ENCODE measurements around the gene CNFN. TPM values are rescaled to one million over a fixed set of nuclear protein-coding genes. Genes with fewer than 3 reads are reported as not detected.

CNFN gene
- total RNA-seq, 1 donor from 2014 or later: 3.6 TPM

GRCh38 chr19:42362342-42362741, 27.8 kb downstream of the CNFN start:
- Mint-ChIP-seq H3K4me1 (peaks cover 6% of the 10 kb centered on the region), H3K27ac (ENCODE audit: unreplicated experiment) (peak overlapping the region; percentile 75), H3K27me3 (ENCODE audit: low read depth) (no peaks in the 10 kb centered on the region), H3K36me3 (ENCODE audit: low read depth) (peaks cover 23% of the 10 kb centered on the region), H3K9me3 (no peaks in the 10 kb centered on the region), H3K4me3 (no peak overlapping the region)
- DNase-seq (ENCODE audit: low read depth, low spot score): no peak
- TF ChIP-seq, protein P1, sequence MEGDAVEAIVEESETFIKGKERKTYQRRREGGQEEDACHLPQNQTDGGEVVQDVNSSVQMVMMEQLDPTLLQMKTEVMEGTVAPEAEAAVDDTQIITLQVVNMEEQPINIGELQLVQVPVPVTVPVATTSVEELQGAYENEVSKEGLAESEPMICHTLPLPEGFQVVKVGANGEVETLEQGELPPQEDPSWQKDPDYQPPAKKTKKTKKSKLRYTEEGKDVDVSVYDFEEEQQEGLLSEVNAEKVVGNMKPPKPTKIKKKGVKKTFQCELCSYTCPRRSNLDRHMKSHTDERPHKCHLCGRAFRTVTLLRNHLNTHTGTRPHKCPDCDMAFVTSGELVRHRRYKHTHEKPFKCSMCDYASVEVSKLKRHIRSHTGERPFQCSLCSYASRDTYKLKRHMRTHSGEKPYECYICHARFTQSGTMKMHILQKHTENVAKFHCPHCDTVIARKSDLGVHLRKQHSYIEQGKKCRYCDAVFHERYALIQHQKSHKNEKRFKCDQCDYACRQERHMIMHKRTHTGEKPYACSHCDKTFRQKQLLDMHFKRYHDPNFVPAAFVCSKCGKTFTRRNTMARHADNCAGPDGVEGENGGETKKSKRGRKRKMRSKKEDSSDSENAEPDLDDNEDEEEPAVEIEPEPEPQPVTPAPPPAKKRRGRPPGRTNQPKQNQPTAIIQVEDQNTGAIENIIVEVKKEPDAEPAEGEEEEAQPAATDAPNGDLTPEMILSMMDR (conservative IDR thresholded peaks at IDR 0.05): no peak

DNA sequence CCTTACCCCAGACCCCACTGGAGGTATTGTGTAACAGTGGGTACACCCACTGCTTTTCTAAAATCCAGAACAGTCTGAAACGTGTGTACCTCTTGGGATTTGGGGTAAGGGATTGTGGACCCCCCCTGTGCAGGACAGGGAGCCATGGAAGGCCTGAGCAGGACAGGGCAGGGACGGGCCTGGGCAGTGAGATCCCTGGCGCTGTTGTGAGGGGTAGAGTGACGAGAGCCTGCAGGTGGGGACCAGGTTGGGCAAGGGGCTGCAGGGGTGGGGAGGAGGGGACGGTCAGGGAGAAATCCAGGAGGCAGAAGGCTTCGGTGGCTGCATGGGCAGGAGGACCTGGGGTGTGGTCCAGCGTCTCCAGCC, 28.6 kb downstream of the CNFN start:
- H3K4me1 Mint-ChIP-seq: peaks cover 2% of the 10 kb centered on the region
- no peaks in the 10 kb centered on the region for H3K27me3 Mint-ChIP-seq (ENCODE audit: low read depth)
- TF ChIP-seq, protein P1 (conservative IDR thresholded peaks at IDR 0.05): no peak
- H3K4me3 Mint-ChIP-seq: no peak overlapping the region
- peaks cover 20% of the 10 kb centered on the region for H3K36me3 Mint-ChIP-seq (ENCODE audit: low read depth)
- DNase-seq (ENCODE audit: low read depth, low spot score): no peak
- no peak overlapping the region for H3K27ac Mint-ChIP-seq (ENCODE audit: unreplicated experiment)
- H3K9me3 Mint-ChIP-seq: no peaks in the 10 kb centered on the region

DNA sequence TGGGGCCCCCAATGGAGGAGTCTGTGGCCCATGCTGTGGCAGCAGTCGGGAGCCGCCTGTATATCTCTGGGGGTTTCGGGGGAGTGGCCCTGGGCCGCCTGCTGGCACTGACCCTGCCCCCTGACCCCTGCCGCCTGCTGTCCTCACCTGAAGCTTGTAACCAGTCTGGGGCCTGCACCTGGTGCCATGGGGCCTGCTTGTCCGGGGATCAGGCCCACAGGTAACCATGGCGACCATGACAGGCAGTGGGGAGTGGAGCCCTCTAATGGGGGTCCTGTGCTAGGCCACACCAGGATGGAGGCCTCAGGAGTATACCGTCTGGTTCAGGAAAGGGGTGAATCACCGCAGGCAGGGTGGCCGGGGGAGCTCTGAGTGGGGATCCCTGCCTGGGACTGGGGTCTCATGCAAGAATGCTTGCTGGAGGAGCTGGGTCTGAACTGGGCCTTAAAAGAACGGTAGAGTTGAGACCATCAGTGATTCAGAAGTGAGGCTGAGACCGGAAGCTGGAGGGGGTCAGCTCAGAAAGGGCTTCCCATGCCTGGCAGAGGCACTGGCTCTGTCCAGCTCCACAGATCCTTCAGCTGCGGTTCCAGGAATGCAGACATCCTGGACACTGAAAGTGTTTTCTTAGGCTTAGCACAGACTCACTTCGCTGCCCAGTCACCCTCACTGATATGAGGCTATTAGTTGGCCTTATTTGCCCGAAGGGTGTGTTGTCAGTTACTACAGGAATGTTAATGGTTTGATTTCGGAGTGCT, 29.1 kb downstream of the CNFN start:
- TF ChIP-seq, protein P1 (conservative IDR thresholded peaks at IDR 0.05): no peak
- no peaks in the 10 kb centered on the region for H3K4me1 Mint-ChIP-seq
- H3K36me3 Mint-ChIP-seq (ENCODE audit: low read depth): peaks cover 19% of the 10 kb centered on the region
- H3K9me3 Mint-ChIP-seq: no peaks in the 10 kb centered on the region
- no peak overlapping the region for H3K27ac Mint-ChIP-seq (ENCODE audit: unreplicated experiment)
- DNase-seq (ENCODE audit: low read depth, low spot score): no peak
- H3K4me3 Mint-ChIP-seq: no peak overlapping the region
- H3K27me3 Mint-ChIP-seq (ENCODE audit: low read depth): no peaks in the 10 kb centered on the region

- peaks cover 6% of the 10 kb centered on the region for H3K36me3 Mint-ChIP-seq (ENCODE audit: low read depth)
- H3K4me3 Mint-ChIP-seq: no peak overlapping the region
- no peak overlapping the region for H3K27ac Mint-ChIP-seq (ENCODE audit: unreplicated experiment)
- H3K4me1 Mint-ChIP-seq: peaks cover 9% of the 10 kb centered on the region
- H3K27me3 Mint-ChIP-seq (ENCODE audit: low read depth): no peaks in the 10 kb centered on the region
- no peaks in the 10 kb centered on the region for H3K9me3 Mint-ChIP-seq
- DNase-seq (ENCODE audit: low read depth, low spot score): no peak
- TF ChIP-seq, protein P1 (conservative IDR thresholded peaks at IDR 0.05): no peak
Measured at GRCh38 chr19:42357290-42357689, 32.8 kb downstream of the CNFN start.

GRCh38 chr19:42356686-42357085, 33.4 kb downstream of the CNFN start:
- Mint-ChIP-seq H3K27me3 (ENCODE audit: low read depth) (no peaks in the 10 kb centered on the region), H3K4me3 (no peak overlapping the region), H3K9me3 (no peaks in the 10 kb centered on the region), H3K27ac (ENCODE audit: unreplicated experiment) (no peak overlapping the region), H3K4me1 (peaks cover 14% of the 10 kb centered on the region), H3K36me3 (ENCODE audit: low read depth) (peaks cover 9% of the 10 kb centered on the region)
- DNase-seq (ENCODE audit: low read depth, low spot score): no peak
- TF ChIP-seq, protein P1 (conservative IDR thresholded peaks at IDR 0.05): no peak
